Measurements from ENCODE around the gene IGSF21.

GRCh38 chr1:18101508-18101907 is 6.1 kb upstream of the IGSF21 start:
- TF ChIP-seq CTCF (IDR thresholded peaks at IDR 0.05), result no peak
- TF ChIP-seq POLR2A (IDR thresholded peaks at IDR 0.05), result no peak
- no peak for TF ChIP-seq EP300 (IDR thresholded peaks at IDR 0.05)

Data from tibial nerve (tissue), 4 donors.